Measurements from ENCODE around the gene FBXW7. TPM values are rescaled to one million over a fixed set of nuclear protein-coding genes. Genes with fewer than 3 reads are reported as not detected.

FBXW7 gene
- total RNA-seq, 1 donor from 2014 or later: 56.7 TPM

DNA sequence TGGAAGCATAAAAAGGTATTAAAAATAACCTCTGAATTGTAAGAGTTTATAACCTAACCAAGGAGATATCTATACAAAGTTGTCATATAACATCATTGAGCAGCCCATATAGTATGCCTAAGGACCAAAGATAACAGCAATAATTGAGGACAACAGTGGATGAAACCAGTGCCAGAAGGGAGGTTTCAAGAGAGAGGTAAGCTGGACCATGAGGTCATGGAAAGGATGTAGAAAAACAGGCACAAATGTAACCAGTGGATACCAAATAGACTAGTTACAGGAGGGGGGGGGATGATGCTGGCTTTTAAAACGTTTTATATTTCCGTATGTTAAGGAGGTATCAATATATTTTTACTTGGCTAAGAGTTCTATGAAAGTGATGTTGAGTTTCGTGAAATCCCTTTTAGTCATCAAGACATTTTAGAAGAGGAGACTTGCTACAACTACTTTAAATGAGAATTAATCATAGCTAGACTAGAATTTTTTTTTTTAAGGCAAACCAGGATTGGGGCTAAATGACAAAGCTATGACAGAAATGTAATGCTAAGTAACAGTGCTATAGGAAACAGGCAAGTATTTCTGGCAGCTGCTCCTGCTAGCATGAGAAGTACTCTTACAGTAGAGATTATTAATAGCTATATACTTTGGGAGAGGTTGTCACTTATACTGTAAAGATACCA lies 161.1 kb downstream of the FBXW7 start:
- Histone ChIP-seq H3K27me3 (ENCODE audit: low read depth) (no peaks in the 10 kb centered on the region), H3K36me3 (no peaks in the 10 kb centered on the region), H3K4me3 (peak overlapping the region; percentile 63), H3K9me3 (replicated peaks) (no peaks in the 10 kb centered on the region), H3K27ac (replicated peaks) (peak overlapping the region; percentile 58), H3K4me1 (peaks cover 68% of the 10 kb centered on the region)
- no peak for DNase-seq
- intact Hi-C loops (cut with micrococcal nuclease): no loop called here
- TF ChIP-seq, protein P1, sequence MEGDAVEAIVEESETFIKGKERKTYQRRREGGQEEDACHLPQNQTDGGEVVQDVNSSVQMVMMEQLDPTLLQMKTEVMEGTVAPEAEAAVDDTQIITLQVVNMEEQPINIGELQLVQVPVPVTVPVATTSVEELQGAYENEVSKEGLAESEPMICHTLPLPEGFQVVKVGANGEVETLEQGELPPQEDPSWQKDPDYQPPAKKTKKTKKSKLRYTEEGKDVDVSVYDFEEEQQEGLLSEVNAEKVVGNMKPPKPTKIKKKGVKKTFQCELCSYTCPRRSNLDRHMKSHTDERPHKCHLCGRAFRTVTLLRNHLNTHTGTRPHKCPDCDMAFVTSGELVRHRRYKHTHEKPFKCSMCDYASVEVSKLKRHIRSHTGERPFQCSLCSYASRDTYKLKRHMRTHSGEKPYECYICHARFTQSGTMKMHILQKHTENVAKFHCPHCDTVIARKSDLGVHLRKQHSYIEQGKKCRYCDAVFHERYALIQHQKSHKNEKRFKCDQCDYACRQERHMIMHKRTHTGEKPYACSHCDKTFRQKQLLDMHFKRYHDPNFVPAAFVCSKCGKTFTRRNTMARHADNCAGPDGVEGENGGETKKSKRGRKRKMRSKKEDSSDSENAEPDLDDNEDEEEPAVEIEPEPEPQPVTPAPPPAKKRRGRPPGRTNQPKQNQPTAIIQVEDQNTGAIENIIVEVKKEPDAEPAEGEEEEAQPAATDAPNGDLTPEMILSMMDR (IDR thresholded peaks at IDR 0.05; ENCODE audit: borderline replicate concordance): no peak

DNA sequence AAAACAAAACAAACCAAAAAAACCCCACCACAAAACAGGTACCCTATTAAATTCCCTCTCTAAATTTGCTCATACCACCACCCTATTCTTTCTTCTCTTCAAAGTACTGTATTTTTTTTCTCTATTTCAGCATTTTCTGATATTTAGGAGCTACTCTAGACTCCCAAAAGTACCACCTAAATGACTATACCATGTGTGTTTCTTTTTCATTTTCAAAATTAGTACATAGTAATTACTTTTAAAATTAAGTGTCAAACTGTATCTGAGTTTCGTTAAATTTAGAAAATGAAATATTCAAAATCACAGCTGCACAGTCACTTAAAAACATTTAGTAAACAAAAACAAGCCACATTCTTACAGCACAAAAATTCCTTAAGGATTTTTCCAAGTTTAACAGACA lies 161.7 kb downstream of the FBXW7 start:
- intact Hi-C loops (cut with micrococcal nuclease): no loop called here
- DNase-seq: no peak
- Histone ChIP-seq H3K36me3 (no peaks in the 10 kb centered on the region), H3K27me3 (ENCODE audit: low read depth) (no peaks in the 10 kb centered on the region), H3K9me3 (replicated peaks) (no peaks in the 10 kb centered on the region), H3K27ac (replicated peaks) (peak overlapping the region; percentile 58), H3K4me3 (peak overlapping the region; percentile 63), H3K4me1 (peaks cover 68% of the 10 kb centered on the region)
- TF ChIP-seq, protein P1 (IDR thresholded peaks at IDR 0.05; ENCODE audit: borderline replicate concordance): no peak

DNA sequence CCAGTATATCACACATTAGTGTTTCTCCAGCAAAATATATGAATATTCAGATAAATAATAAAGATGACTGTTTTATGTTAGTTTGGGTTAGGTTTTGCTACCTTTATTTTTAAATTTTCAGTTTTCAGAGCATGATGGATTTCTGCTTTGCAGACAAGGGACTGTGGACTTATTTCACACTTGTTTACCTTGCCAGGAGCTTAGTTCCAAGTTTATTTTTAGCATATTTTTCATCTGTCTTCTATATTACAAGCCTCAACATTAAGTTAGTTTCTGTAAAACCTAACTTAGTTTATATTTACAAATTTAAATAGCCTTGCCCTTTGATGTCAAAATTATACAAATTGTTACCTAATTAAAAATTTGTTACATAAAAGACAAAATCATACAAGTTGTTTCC lies 163.4 kb downstream of the FBXW7 start:
- intact Hi-C loops (cut with micrococcal nuclease): no loop called here
- Histone ChIP-seq H3K4me3 (peak overlapping the region; percentile 63), H3K27me3 (ENCODE audit: low read depth) (no peaks in the 10 kb centered on the region), H3K9me3 (replicated peaks) (no peaks in the 10 kb centered on the region), H3K27ac (replicated peaks) (peak overlapping the region; percentile 58), H3K4me1 (peaks cover 65% of the 10 kb centered on the region), H3K36me3 (no peaks in the 10 kb centered on the region)
- TF ChIP-seq, protein P1 (IDR thresholded peaks at IDR 0.05; ENCODE audit: borderline replicate concordance): no peak
- no peak for DNase-seq

DNA sequence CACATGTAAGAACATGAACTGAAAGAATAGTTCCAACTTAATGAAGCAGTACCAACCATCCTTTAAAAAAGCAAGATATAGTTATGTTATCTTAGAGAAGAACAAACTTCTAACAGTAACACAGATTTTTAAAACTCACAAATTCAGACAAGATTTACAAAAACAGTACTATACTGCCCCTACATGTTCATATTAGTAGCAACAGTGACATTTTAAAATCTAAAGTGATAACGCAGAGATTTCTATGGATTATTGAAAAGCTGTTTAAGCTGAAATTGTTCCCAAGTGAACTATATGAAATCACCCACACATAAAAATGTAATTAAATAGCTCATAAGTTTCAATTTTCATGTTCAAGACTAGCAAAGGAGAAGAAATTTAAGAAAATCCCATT lies 166.0 kb downstream of the FBXW7 start:
- no peaks in the 10 kb centered on the region for H3K27me3 ChIP-seq (ENCODE audit: low read depth)
- no peak overlapping the region for H3K27ac ChIP-seq (replicated peaks)
- peaks cover 11% of the 10 kb centered on the region for H3K9me3 ChIP-seq (replicated peaks)
- intact Hi-C loops (cut with micrococcal nuclease): no loop called here
- H3K4me3 ChIP-seq: no peak overlapping the region
- TF ChIP-seq, protein P1 (IDR thresholded peaks at IDR 0.05; ENCODE audit: borderline replicate concordance): peak; percentile 50
- H3K36me3 ChIP-seq: peaks cover 8% of the 10 kb centered on the region
- DNase-seq: no peak
- peaks cover 63% of the 10 kb centered on the region for H3K4me1 ChIP-seq

DNA sequence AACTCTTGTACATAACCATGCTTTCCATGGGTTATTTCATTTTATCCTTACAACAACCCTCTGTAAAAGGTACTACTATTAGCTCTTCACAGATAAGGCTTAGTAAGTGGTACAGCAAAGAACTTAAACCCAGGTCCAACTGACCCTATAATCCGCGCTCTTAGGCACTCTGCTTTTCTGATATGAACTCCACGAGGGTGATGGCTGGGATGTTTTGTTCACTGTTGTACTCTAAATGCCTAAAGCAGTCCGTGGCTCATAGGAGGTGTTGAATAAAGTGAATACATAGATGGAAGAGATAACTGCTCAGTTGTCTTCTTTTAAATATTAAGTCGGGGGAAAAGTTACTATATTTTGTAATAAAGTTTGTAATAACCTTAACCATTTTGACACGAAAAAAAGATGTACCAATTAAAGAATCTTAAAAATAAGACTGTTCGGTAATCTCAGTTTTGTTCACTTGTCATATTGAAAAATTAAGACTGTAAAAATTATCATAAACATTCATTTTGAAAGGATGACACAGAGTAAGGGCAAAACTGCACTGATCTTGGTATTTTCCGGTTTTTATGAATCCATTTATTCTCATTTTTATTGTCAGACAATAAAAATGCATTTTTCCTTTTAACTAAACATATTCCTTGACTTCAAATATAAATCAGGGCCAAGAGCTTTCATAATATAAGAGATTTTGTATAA lies 166.5 kb downstream of the FBXW7 start:
- Histone ChIP-seq H3K27ac (replicated peaks) (no peak overlapping the region), H3K36me3 (peaks cover 8% of the 10 kb centered on the region), H3K9me3 (replicated peaks) (peaks cover 11% of the 10 kb centered on the region), H3K4me3 (no peak overlapping the region), H3K4me1 (peaks cover 63% of the 10 kb centered on the region), H3K27me3 (ENCODE audit: low read depth) (no peaks in the 10 kb centered on the region)
- TF ChIP-seq, protein P1 (IDR thresholded peaks at IDR 0.05; ENCODE audit: borderline replicate concordance): no peak
- intact Hi-C loops (cut with micrococcal nuclease): no loop called here
- DNase-seq: no peak
